Keratinocyte (primary cell): ENCODE data around the gene MAP4K3. TPM values are rescaled to one million over a fixed set of nuclear protein-coding genes. Genes with fewer than 3 reads are reported as not detected.

Experiments
- DNase-seq: peaks from one replicate; pipeline ENCODE4 v3.0.0-alpha.2; 2011; ENCODE audit warnings: low read depth, missing footprints, low spot score
- FAIRE-seq: peaks from 2 replicates; lab custom pipeline; 2011; peaks lifted over from hg19 to GRCh38; lab: Jason Lieb, UNC
- H2AFZ ChIP-seq: 2 replicates; pipeline ENCODE4 v1.6.0; 2012; ENCODE audit warnings: low read length, control low read depth, inconsistent platforms; ENCODE audit not compliant: control insufficient read depth
- H3K27ac ChIP-seq: 2 replicates; pipeline ENCODE4 v1.5.1; 2011; ENCODE audit warnings: low read length; ENCODE audit not compliant: control insufficient read depth, insufficient read depth
- H3K27me3 ChIP-seq: 3 replicates; pipeline ENCODE4 v1.6.0; 2011; ENCODE audit warnings: low read length; ENCODE audit not compliant: control insufficient read depth, insufficient read depth; ENCODE audit errors: extremely low read depth
- H3K36me3 ChIP-seq, 2 experiments: 2 replicates in 1 of 2; 3 replicates in 1 of 2; pipeline ENCODE4 v1.5.1; 2011; ENCODE audit warnings: low read length in 2 of 2, mild to moderate bottlenecking in 1 of 2; ENCODE audit not compliant: control insufficient read depth in 2 of 2, insufficient read depth in 2 of 2; ENCODE audit errors: extremely low read depth in 1 of 2
- H3K4me1 ChIP-seq: 3 replicates; pipeline ENCODE4 v1.5.1; 2011; ENCODE audit warnings: low read length; ENCODE audit not compliant: control insufficient read depth, insufficient read depth; ENCODE audit errors: extremely low read depth
- H3K4me2 ChIP-seq: 3 replicates; pipeline ENCODE4 v1.6.0; 2011; ENCODE audit warnings: low read depth, low read length; ENCODE audit not compliant: control insufficient read depth, insufficient read depth; ENCODE audit errors: extremely low read depth
- H3K4me3 ChIP-seq, 3 experiments: fragments of 200-600 bp in 1 of 3; sonication (generic) in 1 of 3; 2 replicates in 2 of 3; 3 replicates in 1 of 3; pipeline ENCODE4 v1.5.1; 2011 to 2016; ENCODE audit warnings: low read length in 3 of 3, mild to moderate bottlenecking in 3 of 3, control low read depth in 2 of 3, inconsistent platforms in 1 of 3, low read depth in 1 of 3, mixed read lengths in 1 of 3, mixed run types in 1 of 3, moderate library complexity in 1 of 3; ENCODE audit not compliant: control insufficient read depth in 2 of 3, insufficient read depth in 2 of 3; ENCODE audit errors: extremely low read depth in 1 of 3
- H3K79me2 ChIP-seq: 2 replicates; pipeline ENCODE4 v1.6.0; 2012; ENCODE audit warnings: low read length; ENCODE audit not compliant: control insufficient read depth, insufficient read depth
- H3K9ac ChIP-seq: 3 replicates; pipeline ENCODE4 v1.6.0; 2011; ENCODE audit warnings: low read length; ENCODE audit not compliant: control insufficient read depth, insufficient read depth; ENCODE audit errors: extremely low read depth
- H3K9me1 ChIP-seq: 3 replicates; pipeline ENCODE4 v1.6.0; 2011; ENCODE audit warnings: low read length; ENCODE audit not compliant: control insufficient read depth, insufficient read depth; ENCODE audit errors: extremely low read depth
- H3K9me3 ChIP-seq: 2 replicates; pipeline ENCODE4 v1.5.1; 2012; ENCODE audit warnings: low read depth, low read length; ENCODE audit not compliant: control insufficient read depth
- H4K20me1 ChIP-seq: 3 replicates; pipeline ENCODE4 v1.6.0; 2011; ENCODE audit warnings: low read length; ENCODE audit not compliant: control insufficient read depth, insufficient read depth; ENCODE audit errors: extremely low read depth
- EZH2 ChIP-seq: IDR thresholded peaks from one replicate; pipeline ENCODE4 v1.6.1; 2012; ENCODE audit warnings: inconsistent platforms, mild to moderate bottlenecking, low read length, moderate library complexity
- dilution Hi-C: fragments of 300-500 bp; cut with MboI; formaldehyde crosslinking; loops from one replicate; pipeline ENCODE4 v1.7.0; 2020; ENCODE audit warnings: low sequenced_read_pairs; ENCODE audit not compliant: extremely low pct_ligation_motif_present
- polyA plus RNA-seq, 5 experiments: library from polyadenylated mRNA; depleted of rRNA in 3 of 5; stranded (reverse) in 3 of 5; stranded (forward) in 1 of 5; unstranded in 1 of 5; fragments of >200 nt; gene quantifications; 1 replicate in 1 of 5; 2 replicates in 3 of 5; 3 replicates in 1 of 5; pipeline versions ENCODE4 v1.2.1 to v1.2.3, GENCODE V29; 2011 to 2012; ENCODE audit warnings: missing spikeins in 2 of 5, low read depth in 1 of 5, low replicate concordance in 1 of 5
- TF ChIP-seq, protein P1 (sequence below), 3 experiments: IDR thresholded peaks in 1 of 3; conservative IDR thresholded peaks in 1 of 3; optimal IDR thresholded peaks in 1 of 3; 2 replicates in 2 of 3; 3 replicates in 1 of 3; pipeline versions ENCODE3 to v1.5.1; 2011; ENCODE audit warnings: low read length in 3 of 3, mild to moderate bottlenecking in 3 of 3, moderate library complexity in 2 of 3, control low read depth in 1 of 3, inconsistent platforms in 1 of 3; ENCODE audit not compliant: insufficient read depth in 2 of 3; ENCODE audit errors: extremely low read depth in 1 of 3

MAP4K3 gene
- polyA plus RNA-seq, 1 donor (not counting 4 experiments of a cell fraction or from before 2014, with no cell fraction given), result 19.4 TPM

DNA sequence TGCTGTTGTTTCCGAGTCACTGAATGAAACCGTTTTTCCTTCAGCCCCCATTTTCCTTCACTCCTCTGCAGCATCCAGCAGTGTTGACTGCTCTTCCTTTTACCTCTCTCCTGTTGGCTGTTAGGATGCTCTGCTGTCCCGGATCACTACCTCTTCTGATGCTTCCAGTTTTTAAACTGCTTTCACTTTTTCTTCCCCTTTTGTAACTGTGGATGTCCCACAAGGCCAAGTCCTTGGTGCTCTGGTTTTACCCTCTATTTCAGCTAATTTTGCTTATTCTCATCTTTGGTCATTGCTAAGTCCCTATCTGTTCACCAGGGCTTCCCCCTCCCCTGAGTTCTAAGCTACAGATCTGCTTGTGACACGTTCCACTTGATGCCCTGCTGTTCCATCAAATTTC lies 39.4 kb upstream of the MAP4K3 start:
- no peak for TF ChIP-seq EZH2
- TF ChIP-seq, protein P1, sequence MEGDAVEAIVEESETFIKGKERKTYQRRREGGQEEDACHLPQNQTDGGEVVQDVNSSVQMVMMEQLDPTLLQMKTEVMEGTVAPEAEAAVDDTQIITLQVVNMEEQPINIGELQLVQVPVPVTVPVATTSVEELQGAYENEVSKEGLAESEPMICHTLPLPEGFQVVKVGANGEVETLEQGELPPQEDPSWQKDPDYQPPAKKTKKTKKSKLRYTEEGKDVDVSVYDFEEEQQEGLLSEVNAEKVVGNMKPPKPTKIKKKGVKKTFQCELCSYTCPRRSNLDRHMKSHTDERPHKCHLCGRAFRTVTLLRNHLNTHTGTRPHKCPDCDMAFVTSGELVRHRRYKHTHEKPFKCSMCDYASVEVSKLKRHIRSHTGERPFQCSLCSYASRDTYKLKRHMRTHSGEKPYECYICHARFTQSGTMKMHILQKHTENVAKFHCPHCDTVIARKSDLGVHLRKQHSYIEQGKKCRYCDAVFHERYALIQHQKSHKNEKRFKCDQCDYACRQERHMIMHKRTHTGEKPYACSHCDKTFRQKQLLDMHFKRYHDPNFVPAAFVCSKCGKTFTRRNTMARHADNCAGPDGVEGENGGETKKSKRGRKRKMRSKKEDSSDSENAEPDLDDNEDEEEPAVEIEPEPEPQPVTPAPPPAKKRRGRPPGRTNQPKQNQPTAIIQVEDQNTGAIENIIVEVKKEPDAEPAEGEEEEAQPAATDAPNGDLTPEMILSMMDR (optimal IDR thresholded peaks at IDR 0.05 in 1 of 3, IDR thresholded peaks at IDR 0.05 in 1 of 3, conservative IDR thresholded peaks at IDR 0.05 in 1 of 3; ENCODE audit: extremely low read depth in 1 of 3, insufficient read depth in 2 of 3, low read length in 3 of 3), result no peak
- no peak overlapping the region for H3K4me3 ChIP-seq
- no peak for FAIRE-seq
- no peak overlapping the region for H3K4me2 ChIP-seq
- no peaks in the 10 kb centered on the region for H3K79me2 ChIP-seq
- no peaks in the 10 kb centered on the region for H3K9me1 ChIP-seq
- no peaks in the 10 kb centered on the region for H3K36me3 ChIP-seq
- H3K27me3 ChIP-seq, result no peaks in the 10 kb centered on the region
- no peak for DNase-seq
- no peak overlapping the region for H3K9ac ChIP-seq
- H4K20me1 ChIP-seq, result no peaks in the 10 kb centered on the region
- dilution Hi-C loops, result no loop called here
- H2AFZ ChIP-seq, result no peak overlapping the region
- H3K27ac ChIP-seq, result no peak overlapping the region
- H3K4me1 ChIP-seq, result peaks cover under 1% of the 10 kb centered on the region
- no peaks in the 10 kb centered on the region for H3K9me3 ChIP-seq

DNA sequence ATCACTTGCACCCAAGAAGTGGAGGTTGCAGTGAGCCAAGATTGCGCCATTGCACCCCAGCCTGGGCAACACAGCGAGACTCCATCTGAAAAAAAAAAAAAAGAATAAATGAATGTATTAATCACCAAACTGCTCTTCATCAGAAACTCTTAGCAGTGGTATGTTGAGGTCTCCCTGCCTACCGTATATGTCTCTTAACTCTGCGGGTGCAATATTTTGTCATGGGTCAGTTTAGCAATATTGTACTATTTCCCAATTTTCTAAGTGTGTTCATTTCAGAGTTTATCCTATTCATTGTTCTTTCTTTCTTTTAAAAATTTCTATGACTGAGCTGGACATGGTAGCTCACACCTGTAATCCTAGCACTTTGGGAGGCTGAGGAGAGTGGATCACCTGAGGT lies 37.9 kb upstream of the MAP4K3 start:
- H3K9me3 ChIP-seq, result no peaks in the 10 kb centered on the region
- H2AFZ ChIP-seq, result no peak overlapping the region
- H3K36me3 ChIP-seq, result no peaks in the 10 kb centered on the region
- dilution Hi-C loops, result no loop called here
- no peak overlapping the region for H3K27ac ChIP-seq
- FAIRE-seq (no peak), DNase-seq (no peak)
- no peak overlapping the region for H3K9ac ChIP-seq
- H3K27me3 ChIP-seq, result no peaks in the 10 kb centered on the region
- no peak overlapping the region for H3K4me3 ChIP-seq
- no peaks in the 10 kb centered on the region for H3K79me2 ChIP-seq
- no peak overlapping the region for H3K4me2 ChIP-seq
- peaks cover 4% of the 10 kb centered on the region for H3K4me1 ChIP-seq
- TF ChIP-seq EZH2, result no peak
- TF ChIP-seq, protein P1 (optimal IDR thresholded peaks at IDR 0.05 in 1 of 3, IDR thresholded peaks at IDR 0.05 in 1 of 3, conservative IDR thresholded peaks at IDR 0.05 in 1 of 3; ENCODE audit: extremely low read depth in 1 of 3, insufficient read depth in 2 of 3, low read length in 3 of 3), result no peak
- no peaks in the 10 kb centered on the region for H3K9me1 ChIP-seq
- no peaks in the 10 kb centered on the region for H4K20me1 ChIP-seq
